Activated CD4-positive, alpha-beta T cell treated with anti-CD3 and anti-CD28 coated beads, Interleukin-10, Interleukin-2, amounts not matched to agents 100 ng/mL and 50 ng/mL, durations not matched to agents 16 hours and 8 hours (primary cell): ENCODE data around the gene FUOM.
A peak's percentile ranks its signal among the peaks of the same experiment; 100 is the strongest.
"Not testable (repeated sequence)": the region's sequence is repeated elsewhere in the genome, so short reads cannot be mapped to it uniquely, and the experiment has no call there.

Source experiments
- DNase-seq: peaks from one replicate; pipeline ENCODE4 v3.0.0-alpha.2; 2020

FUOM gene

DNA sequence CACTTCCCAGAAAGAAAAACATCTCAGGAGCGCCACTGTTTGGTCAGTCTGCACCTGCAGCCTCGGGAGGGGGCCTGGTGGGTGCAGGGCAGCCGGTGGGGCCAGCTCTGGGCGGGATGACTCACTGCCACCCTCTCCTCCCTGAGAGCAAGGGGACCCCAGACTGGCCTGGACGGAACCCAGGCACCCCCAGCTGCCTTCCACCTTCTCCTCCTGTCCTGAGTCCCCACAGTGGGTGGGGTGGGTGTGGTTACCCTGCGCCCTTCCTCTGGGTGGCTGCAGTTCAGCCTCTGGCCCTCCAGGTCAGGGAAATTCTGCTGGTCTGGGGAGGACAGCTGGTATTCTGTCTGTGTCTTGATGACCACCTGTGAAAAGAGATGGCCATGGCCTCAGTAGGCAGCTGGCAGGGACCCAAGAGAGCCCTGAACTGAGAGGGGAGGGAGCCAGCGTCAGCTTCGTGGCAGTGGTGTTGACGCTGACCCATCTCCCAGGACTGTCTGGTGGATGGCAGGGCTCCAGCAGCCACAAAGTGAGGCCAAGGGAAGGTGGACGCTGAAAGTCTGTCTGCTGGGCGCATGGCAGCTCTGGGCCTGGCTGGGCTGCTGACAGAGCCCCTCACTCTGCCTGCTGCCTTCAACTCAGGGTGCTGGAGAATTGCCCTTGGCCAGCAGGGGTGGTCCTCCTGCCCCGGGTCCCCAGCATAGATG lies 30.0 kb downstream of the FUOM start:
- DNase-seq, result no peak

DNA sequence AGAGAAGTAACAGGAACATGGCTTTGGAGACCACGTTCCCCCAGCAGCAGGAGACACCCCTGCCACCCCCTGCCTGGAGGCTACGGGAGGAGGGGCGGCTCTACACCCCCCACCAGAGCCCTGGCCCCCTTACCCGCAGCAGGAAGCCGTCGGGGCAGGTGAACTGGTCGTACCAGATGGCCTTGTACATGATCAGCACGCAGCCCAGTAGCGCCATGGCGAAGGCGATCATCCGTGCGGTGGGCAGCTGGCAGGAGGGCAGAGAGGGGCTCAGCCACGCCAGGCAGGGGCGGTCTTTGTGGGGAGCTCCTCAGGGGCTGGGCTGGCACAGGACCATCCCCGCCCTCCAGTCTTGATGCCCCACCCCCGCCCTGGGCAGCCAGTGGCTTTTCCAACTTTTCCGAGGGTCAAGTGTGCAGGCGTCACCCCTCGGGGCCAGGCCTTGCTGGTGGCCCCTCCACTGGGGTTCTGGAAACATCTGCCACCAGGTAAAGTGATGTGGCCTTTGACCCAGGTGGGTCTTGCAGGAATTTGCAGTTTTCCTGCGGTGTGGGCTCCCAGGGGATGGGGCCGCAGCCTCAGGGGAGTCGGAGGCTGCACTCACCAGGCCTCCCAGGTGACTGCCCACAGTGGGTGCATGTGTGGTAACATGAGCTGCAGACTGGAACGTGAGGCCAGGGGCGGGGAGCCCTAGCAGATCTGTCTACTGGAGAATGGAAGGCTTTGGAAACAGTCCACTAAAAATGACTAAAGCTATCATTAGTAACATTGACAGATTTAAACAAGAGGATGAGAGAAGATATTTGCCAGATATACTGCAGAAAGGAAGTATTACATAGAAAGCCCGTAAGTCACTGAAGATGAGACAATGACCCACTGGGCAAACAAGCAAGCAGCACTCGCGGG lies 30.8 kb downstream of the FUOM start:
- no peak for DNase-seq

DNA sequence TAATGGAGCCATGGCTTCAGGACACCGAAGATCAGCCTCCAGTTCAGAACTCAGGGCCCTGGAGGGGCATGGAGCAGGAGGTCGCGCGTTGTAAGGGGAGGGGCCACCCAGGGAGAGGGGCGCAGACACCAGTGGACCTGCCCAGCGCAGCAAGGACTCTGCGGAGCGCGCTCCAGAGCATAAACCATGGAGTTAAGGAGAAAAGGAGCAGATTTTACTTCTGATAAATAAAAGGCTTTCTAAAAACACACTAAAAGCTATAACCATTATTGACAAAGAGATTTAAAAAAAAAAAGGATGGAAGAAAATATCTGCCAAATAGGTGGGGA lies 31.6 kb downstream of the FUOM start:
- no peak for DNase-seq

DNA sequence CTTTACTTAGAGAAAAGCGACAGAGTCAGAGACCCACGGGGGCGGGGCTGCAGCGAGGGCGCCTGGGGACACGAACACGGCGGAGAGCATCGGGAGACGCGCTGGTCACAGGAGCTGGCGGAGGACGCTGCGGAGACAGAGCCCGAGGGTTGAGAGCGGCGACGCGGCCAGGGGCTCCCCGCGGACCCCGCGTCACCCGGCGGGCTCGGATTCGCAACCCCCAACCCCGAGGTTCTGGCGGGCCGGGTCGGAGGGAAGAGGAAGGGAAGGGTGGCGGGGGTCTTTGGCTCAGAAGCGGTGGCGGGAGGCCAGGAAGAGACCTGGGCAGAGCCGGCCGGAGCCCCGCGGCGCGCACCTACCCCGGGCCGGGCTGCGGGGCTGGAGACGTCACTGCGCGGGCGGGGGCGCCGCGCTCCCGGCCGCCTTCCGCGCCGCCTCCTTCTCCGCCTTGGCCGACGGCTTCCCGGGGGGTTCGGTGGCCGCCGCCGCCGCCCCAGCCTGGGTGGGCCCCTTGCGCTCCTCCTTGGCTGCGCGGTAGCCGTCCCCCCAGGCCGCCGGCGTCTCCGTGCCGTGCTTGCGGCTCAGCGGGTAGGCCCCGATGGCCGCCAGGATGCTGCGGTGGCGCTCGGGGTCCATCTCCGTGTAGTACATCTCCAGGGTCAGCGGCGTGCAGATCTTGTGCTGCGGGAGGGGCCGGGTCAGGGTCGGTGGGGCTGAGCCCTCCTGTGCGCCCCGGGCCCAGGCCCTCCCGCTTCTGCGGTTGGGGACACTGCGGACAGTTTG lies 32.2 kb downstream of the FUOM start:
- no peak for DNase-seq

DNA sequence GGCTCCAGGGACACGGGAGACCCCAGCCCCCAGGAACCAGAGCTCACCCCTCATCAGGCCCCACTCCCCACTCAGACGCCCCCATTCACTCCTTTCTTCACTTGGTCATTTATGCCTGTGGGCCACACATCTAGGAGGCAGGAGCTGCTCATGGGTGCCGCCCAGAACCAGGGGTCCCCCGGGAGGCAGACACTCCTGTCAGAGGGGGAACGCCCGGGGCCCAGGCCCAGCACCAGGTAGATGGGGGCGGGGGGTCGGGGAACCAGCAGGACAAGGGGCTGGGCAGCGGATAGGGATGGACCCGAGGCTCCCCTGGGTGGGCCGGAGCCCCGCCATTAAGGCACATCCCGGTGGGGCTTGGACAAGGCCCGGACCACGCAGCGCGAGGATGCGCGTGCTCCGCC lies 33.0 kb downstream of the FUOM start:
- no peak for DNase-seq

DNA sequence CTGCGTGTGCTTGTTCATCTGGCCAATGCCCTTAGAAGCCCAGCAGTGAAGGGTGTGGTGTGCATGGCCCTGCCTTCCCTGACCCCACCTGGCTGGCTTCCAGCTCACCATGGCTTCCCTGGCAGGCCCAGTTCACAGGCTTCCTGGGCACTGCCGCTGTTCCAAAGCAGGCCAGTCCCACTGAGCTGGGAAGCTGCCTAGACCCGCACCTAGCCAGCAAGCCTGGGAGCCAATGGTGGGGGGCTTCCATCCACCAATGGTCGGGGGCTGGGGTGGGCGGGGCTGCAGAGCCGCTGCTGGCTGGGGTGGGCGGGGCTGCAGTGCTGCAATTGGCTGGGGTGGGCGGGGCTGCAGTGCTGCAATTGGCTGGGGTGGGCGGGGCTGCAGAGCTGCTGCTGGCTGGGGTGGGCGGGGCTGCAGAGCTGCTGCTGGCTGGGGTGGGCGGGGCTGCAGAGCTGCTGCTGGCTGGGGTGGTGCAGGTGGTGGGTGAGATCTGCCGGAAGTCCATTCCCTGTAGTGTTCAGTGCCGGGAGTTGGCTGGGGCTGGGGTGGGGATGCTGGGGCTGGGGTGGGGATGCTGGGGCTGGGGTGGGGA lies 33.5 kb downstream of the FUOM start:
- DNase-seq, result peak; percentile 61

DNA sequence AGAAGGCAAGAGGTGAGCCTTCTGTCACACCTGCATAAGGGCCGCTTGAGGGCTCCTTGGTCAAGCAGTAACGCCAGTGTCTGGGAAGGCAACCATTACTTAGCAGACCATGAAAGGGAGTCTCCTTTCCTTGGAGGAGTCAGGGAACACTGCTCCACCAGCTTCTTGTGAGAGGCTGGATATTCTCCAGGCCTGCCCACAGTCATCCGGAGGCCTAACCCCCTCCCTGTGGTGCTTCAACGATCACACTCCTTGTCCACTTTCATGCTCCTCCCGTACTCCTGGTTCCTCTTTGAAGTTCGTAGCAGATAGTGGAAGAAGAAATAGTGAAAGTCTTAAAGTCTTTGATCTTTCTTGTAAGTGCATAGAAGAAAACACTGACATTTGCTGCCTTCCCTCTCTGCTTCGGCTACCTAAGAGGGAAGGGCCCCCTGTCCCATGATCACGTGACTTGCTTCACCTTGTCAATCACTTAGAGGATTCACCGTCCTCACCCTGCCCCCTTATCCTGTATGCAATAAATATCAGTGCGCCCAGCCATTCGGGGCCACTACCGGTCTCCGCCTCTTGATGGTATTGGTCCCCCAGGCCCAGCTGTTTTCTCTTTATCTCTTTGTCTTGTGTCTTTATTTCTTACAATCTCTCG lies 35.6 kb downstream of the FUOM start:
- not testable (repeated sequence) for DNase-seq

DNA sequence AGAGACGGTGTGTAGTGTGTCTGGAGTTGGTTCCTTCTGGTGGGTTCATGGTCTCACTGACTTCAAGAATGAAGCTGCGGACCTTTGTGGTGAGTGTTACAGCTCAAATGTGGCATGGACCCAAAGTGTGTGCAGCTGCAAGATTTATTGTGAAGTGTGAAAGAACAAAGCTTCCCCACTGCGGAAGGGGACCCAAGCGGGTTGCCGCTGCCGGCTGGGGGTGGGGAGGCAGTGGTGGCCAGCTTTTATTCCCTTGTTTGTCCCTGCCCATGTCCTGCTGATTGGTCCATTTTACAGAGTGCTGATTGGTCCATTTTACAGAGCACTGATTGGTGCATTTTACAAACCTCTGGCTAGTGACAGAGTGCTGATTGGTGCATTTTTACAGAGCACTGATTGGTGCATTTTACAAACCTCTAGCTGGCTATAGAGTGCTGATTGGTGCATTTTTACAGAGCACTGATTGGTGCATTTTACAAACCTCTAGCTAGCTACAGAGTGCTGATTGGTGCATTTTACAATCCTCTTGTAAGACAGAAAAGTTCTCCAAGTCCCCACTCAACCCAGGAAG lies 36.9 kb downstream of the FUOM start:
- DNase-seq, result not testable (repeated sequence)

DNA sequence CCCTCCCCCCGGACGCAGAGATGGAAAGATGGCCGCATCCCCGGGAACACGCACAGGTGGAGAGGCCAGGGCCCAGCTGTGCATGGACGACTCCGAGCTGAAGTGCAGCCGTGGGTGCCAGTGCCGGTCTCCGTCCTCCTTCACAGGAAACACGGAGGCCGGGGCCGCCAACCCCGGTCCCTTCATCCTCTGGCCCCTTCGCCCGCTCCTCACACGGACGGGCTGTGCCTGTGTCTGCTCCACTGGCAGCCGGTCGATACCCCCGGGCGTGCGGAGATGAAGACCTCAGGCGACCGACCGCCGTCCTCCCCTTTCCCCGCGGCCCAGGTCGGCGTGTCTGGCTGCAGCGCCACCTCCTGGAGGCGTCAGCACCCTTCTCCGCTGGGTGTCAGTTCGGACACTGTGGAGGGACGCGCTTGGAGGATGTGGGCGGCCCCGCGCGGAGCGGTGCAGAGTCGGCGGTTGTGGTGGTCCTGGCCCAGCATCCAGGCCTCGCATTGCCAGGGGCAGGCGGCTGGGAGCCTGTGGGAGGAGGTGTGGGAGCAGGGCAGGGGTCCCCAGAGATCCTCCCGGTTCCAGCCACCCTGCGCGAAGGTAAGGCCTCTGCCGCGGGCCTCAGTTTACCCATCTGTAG lies 39.2 kb downstream of the FUOM start:
- DNase-seq, result peak; percentile 75

DNA sequence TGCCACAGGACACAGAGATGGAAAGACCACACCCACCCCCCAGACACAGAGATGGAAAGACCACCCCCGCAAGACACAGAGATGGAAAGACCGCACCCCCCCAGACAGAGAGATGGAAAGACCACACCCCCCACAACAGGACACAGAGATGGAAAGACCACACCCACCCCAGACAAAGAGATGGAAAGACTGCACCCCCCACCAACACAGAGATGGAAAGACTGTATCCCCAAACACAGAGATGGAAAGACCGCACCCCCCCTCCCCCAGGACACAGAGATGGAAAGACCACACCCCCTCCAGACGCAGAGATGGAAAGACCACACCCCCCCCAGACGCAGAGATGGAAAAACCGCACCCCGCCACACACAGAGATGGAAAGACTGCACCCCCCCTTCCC lies 41.1 kb downstream of the FUOM start:
- no peak for DNase-seq

DNA sequence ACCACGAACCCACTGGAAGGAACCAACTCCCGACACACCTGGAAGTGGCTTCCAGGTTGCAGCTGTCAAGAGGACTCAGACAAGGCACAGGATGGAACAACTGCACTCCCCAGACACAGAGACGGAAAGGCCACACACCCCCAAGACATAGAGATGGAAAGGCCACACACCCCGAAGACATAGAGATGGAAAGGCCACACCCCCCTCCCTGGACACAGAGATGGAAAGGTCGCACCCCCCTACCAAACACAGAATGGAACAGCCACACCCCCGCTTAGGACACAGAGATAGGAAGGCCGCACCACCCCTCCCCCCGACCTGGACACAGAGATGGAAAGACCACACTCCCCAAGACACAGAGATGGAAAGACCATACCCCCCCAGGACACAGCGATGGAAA lies 41.6 kb downstream of the FUOM start:
- no peak for DNase-seq

DNA sequence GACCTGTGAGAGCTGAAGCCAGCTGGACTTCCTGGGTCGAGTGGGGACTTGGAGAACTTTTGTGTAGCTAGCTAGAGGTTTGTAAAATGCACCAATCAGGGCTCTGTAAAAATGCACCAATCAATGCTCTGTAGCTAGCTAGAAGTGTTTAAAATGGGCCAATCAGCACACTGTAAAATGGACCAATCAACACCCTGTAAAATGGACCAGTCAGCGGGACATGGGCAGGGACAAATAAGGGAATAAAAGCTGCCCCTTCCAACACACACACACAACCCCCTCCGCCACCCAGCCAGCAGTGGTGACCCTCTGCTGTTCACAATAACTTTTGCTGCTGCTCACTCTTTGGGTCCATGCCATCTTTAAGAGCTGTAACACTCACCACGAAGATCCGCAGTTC lies 42.0 kb downstream of the FUOM start:
- peak; percentile 18 for DNase-seq

DNA sequence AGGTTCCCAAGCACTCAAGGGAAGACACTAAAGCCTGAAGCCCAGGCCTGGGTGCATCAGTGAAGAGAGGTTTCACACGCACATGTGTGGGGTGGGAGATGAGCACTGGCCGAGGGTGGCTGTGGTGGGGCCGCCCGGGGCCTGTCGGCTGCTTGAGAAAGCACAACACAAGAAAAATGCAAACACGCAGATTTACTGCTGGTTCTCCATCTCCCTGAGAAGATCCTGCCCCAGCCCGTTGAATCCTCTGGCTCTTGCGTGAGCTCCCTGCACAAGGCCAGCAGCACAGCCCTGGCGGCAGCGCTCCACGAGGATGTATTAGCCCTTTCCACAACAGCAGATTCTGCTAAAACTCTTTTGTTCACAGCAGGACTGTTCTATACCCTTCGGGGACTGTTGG lies 42.9 kb downstream of the FUOM start:
- DNase-seq, result no peak

DNA sequence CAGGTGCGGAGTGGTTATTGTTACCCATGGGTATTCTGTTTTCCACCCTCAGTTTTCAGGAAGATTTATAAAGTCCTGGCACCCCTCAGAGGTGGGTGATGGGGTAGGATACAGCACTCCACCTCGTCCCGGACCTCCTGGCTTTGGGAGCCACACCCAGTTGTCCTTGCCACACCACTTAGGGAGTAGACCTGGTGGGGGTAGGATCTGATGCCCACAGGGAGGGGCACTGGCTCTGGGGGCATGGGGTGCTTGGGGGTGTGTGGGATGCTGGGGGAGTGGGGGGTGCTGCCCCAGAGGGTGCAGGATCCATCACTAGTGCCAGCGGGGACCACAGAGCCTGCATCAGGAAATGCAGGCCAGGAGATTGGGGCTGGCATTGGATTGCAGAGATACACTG lies 44.6 kb downstream of the FUOM start:
- DNase-seq, result no peak

DNA sequence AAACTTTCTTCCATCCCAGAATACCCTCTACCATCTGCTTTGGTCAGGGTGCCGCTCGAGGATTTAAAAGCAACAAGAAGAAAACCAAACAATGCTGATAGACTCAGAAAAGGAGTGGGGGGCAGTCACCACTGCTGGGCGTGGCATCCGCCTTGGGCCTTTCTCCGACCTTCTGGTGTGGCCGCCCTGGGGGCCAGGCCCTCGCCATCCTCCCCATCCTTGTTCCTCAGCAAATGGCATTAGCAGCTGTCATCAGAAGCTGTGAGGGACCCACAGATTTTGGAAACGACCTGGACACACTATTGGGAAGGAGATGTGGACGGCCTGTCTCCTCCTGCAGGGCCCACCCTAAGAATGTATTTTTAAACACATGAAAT lies 45.1 kb downstream of the FUOM start:
- no peak for DNase-seq

DNA sequence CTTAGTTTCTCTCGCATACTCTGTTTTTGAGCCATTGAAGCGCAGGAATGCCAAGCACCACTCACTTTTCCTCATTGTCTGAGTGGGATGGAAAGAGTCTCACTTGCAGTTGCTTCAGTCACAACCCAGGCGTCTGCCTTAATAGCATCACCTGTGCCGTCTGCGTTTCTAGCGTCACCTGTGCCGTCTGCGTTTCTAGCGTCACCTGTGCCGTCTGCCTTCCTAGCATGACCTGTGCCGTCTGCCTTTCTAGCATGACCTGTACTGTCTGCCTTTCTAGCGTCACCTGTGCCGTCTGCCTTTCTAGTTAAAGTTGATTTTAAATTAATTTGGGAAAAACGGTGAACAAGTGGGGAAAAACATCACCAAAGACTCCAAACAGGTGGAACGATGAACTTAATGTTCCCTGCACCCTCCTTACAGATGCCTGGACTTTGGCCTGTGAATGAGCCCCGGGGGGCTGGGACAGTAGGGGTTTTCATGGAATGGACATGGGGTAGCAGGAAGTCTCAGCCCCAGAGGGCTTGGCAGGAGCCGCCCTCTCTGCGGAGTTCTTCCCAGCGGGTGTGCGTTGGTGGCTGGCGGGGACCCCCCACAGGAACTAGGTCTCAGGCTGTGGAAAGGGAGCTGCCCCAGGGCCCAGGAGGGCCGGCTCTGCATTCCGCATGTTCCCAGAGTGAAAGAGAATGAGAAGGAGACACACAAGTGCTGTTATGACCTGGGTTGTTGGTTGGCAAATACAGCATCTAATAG lies 45.6 kb downstream of the FUOM start:
- no peak for DNase-seq

DNA sequence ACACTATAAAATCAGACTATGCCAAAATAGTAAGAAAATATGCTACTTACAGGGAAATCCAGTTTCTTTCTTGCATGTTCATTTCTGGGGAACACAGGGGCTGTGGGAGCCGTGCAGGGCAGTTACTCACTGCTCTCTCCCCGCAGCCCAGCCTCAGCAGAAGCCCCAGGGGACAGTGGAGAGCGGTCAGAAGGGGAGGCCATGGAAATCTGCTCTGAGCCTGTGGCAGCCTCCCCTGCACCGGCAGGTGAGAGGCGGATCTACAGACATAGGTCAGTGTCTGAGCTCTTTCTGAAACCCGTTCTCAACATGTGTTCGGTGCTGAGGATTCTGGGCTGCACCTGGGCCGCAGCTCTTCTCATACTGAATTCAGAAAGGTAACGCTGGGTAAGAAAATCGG lies 46.2 kb downstream of the FUOM start:
- no peak for DNase-seq

DNA sequence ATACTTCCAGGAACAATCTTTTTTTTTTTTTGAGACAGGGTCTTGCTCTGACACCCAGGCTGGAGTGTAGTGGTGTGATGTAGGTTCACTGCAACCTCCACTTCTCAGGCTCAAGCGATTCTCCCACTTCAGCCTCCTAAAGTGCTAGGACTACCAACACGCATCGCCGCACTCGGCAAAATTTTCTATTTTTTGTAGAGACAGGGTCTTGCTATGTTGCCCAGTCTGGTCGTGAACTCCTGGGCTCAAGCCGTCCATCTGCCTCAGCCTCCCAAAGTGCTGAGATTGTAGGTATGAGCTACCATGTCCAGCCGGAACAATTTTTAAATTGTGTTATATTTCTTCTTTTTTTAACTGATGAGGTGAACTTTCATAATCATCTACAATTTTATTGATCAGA lies 47.0 kb downstream of the FUOM start:
- DNase-seq, result no peak

DNA sequence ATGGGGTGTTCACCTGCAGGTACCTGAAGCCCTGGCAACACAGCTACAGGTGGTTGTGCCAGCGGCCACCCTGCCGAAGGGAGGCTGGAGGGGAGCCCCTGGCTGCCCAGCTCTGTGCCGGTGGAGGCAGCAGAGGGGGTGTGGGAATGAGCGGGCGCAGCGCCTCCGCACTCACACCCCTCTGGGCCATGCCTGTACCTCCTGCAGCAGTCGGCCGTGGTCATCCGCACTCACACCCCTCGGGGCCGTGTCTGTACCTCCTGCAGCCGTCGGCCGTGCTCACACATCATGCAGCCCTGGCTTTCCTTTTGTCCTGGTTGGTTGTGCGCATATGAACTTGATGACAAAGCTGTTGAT lies 47.4 kb downstream of the FUOM start:
- DNase-seq, result no peak

DNA sequence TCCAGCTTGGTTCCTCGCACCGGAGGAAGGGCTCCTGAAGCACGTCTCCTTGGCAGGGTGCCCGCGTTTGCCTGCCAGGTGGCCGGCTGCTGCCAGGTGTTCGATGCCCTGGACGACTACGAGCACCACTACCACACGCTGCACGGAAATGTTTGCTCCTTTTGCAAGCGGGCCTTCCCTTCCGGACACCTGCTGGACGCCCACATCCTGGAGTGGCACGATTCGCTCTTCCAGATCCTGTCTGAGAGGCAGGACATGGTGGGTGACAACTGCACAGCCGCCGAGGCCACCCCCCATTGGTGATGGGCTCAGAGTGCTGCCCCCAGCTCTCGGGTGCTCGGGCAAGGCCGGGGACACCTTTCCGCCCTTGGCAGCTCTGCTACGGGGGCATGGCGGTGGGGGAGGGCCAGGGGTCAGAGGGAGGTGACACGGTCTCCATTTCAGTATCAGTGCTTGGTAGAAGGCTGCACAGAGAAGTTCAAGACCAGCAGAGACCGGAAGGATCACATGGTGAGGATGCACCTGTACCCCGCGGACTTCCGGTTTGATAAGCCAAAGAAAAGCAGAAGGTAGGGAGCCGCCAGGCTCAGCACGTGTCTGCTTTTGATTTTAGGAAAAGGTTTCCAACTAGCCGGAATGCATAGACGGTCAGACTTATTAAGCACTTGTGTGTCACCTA lies 48.0 kb downstream of the FUOM start:
- DNase-seq, result no peak
